Stimulated activated CD4-positive, alpha-beta T cell treated with anti-CD3 and anti-CD28 coated beads, Interleukin-15, amount 100 ng/mL, for 24 hours (primary cell): ENCODE results near the gene POLR2H.

Experiments
- DNase-seq: peaks from one replicate; pipeline ENCODE4 v3.0.0-alpha.2; 2020

The POLR2H gene

DNA sequence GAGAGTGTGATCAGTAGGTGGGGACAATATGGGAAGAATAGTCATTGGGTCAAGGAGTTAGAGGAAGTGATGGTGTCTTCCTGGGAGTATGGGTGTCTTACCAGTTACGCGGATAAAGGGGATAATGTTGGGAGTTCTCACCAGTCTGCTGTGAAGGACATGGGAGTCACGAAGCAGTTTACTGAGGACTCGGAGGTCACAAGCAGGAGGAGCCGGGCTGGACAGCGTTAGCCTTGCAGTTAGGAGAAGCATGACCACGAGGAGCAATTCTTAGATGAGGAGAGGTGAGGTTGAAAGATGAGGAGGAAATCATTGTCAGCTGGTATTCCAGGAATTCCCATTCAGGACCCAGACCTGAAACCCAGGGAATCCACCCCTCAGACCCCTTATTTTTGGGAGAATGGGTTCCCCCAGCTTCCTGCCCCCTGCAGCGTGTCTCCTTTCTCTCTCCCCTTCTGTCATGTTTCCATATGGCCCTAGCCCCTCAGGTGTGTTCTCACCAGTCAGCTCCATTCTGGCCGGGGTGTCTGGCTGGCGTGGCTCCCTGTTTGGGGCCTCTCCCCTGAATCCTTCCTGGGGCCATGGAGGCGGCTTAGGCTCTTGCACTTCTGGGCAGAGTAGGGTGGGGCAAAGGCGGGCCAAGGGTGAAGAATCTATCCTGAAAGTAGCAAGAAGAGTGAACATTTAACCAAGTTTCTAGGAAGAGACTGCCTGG is 14.4 kb downstream of the POLR2H start:
- DNase-seq = no peak

DNA sequence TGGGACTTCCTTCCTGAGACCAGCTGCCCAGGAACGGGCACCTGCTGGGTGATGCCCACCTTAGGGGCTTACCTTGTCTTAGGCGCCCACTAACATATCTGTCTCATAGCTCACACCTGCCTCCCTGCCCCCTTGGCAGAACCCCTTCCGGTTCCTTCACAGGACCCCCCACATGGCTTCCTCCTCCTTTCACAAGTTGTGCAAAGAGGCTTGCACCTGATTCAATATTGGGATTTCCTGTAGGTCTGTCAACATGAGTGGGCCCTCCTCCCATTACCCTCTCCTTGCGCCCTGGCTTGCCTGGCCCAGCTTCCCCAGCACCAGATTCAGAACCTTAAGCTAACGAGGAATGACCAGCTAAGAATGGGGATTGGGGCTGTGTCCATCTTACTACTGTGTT is 15.9 kb downstream of the POLR2H start:
- no peak for DNase-seq

DNA sequence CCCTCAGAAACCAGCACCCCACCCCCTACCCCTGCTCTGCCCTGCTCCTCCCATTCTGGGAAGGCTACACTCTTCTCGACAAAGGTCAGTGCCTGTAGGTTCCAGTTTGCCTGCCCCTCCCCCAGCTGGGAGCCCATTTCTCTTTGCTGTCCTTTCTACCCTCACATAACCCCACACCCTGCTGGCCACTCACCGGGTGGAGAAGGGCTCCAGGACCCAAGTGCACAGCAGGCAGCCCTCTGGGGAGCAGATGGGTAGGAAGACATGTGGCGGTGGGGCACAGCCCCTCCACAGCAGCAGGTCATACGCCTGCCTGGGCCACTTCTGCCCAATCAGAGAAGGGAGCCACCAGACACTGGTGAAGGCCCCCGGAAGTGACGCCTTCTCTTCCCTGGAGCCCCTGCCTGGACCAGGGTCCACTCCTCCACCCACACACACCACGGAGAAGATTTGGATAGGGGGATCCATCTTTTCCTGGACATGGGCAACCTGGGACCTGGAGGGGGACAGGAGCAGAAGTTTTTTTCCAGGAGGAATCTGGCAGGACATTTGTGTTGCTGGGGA is 16.5 kb downstream of the POLR2H start, which contains the start of gene THPO:
THPO (minus strand) TSS at position 326 of the 564 bp plus-strand sequence. CDS start 1,948 bp downstream, outside the sequence.
- DNase-seq = no peak

DNA sequence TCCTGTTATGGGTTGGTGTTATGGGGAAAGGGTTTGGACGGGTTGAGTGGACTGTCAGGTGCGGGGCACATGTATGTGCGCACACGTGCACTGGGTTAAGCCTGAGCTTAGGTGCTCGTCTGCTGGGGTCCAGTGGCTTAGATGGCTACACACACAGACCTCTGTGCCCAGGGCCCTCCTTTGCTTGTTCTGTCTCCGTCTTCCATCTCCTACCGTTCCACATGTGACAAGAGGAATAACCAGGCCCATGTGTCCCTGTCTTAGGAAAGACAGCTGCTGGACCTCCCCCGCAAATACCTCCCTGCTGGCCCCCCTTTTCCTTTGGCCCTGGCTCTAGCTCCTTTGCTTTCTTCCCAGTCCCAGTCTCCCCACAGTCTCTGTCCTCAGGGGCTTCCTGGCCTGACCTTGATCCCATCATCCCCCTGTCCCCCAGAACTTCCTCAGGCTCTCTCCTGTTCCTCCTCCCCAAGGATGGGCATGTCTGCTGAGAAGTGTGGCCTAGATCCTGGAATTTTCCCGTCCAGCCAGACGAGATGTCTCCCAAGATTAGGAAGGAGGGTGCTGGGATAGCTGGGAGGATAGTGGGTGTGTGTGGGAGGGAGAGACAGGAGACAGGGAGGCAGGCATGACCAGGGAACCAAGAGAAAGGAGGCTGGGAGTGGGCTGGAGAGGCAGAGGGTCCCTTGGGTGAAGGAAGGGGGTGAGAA is 17.3 kb downstream of the POLR2H start:
- DNase-seq = no peak

DNA sequence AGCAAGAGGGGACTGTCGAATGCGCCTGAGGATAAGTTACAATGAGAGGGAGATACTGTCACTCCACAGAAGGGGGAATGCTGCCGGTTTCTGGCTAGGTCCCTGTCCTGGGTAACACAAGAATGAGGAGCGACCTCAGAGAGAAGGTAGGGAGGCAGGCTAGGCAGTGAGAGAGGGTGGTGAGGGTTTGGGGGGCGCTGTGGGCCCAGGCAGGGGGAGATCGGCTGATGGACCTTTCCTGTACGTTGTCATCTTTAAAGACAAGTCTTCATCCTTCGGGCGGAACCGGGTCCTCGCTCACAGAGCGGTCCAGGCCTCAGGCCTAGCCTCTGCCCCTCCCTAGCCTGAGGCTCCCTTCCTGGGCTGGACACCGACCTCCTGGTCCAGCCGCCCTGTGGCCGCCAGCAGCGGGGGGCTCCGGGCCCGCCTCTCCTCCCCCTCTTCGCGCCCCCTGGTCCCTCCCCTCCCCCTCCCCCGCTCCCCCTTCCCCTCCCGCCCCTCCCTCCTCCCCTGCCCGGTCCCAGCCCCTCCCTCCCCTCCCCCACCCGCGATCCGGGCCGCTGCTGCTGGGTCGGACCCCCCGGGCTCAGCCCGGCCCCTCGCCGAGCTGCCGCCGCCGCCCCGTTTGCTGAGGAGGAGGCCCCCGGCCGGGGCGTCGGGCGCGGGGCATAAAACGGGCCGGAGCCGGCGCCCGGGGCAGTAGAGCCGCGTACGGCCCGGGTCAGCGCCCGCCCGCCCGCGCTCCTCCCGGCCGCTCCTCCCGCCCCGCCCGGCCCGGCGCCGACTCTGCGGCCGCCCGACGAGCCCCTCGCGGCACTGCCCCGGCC is 18.1 kb downstream of the POLR2H start, which contains the start of gene CHRD:
CHRD (plus strand) TSS at position 697 of the 827 bp plus-strand sequence. CDS start 265 bp downstream, outside the sequence.
- DNase-seq = no peak

DNA sequence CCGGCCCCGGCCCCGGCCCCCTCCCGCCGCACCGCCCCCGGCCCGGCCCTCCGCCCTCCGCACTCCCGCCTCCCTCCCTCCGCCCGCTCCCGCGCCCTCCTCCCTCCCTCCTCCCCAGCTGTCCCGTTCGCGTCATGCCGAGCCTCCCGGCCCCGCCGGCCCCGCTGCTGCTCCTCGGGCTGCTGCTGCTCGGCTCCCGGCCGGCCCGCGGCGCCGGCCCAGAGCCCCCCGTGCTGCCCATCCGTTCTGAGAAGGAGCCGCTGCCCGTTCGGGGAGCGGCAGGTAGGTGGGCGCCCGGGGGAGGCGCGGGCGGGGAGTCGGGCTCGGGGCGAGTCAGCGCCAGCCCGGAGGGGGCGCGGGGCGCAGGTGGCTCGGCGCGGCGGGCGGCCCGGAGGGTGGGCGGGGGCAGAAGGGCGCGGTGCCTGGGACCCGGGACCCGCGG is 18.7 kb downstream of the POLR2H start:
- DNase-seq = peak; percentile 59

DNA sequence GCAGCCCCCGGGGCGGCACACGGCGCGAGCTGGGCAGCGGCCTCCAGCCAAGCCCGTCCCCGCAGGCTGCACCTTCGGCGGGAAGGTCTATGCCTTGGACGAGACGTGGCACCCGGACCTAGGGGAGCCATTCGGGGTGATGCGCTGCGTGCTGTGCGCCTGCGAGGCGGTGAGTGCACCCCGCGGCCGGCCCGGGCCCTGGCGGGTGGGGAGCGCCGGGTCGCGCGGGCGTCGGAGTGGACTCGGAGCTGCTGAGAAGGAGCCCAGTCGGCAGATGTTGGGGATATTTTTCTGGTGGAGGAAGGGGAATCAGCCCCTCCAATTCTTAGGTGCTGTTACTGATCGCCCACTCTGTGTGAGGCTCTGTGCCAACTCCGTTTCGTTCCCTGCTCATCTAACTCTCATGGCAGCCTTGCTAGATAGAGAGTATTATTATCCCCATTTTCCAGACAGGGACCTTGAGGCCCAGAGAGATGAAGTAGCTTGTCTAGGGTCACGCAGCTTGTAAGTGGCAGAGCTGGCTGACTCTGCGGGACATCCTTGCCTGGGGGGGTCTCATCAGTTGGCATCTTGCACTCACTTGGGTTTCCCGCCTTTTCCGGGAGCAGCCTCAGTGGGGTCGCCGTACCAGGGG is 19.2 kb downstream of the POLR2H start:
- DNase-seq = peak; percentile 33

DNA sequence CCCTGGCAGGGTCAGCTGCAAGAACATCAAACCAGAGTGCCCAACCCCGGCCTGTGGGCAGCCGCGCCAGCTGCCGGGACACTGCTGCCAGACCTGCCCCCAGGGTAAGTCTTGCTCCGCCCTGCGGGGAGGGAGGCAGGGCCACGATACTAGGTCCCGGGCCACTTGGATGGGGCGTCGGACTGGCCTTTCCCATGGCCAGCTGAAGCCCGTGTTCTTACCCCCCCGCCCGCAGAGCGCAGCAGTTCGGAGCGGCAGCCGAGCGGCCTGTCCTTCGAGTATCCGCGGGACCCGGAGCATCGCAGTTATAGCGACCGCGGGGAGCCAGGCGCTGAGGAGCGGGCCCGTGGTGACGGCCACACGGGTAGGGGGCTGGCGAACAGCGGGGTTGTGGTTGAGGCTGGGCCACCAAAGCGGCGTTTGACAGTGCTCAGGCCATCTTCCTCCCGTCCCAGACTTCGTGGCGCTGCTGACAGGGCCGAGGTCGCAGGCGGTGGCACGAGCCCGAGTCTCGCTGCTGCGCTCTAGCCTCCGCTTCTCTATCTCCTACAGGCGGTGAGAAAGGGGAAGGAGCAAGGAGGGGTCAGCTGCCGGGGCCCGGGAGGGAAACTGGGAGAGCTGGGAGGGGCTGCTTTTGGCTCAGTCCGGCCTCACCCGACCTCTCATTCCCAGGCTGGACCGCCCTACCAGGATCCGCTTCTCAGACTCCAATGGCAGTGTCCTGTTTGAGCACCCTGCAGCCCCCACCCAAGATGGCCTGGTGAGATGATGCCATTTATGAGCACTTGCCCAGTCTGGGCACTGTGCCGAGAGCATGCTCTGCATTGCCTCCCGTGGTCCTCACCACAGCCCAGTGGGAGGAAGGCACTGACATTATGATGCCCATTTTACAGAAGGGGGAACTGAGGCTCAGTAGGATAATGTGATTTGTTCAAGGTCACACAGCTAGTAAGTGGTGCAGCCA is 20.0 kb downstream of the POLR2H start:
- DNase-seq = peak; percentile 29

DNA sequence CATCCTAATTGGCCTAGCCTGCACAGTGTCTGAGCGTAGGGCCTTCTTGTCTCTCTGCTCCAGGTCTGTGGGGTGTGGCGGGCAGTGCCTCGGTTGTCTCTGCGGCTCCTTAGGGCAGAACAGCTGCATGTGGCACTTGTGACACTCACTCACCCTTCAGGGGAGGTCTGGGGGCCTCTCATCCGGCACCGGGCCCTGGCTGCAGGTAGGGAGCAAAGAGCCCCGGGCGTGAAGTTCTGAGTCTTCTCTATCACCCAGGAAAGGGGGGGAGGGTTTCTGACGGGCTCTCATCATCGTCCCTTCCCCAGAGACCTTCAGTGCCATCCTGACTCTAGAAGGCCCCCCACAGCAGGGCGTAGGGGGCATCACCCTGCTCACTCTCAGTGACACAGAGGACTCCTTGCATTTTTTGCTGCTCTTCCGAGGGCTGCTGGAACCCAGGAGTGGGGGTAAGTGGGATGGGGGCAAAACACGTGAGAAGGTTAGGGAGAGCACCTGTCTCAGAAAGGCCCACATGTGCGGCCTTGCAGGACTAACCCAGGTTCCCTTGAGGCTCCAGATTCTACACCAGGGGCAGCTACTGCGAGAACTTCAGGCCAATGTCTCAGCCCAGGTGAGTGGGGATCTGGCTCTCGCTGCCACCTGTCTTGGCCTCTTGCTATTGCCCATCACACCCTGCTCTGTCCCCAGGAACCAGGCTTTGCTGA is 21.0 kb downstream of the POLR2H start:
- DNase-seq = no peak

DNA sequence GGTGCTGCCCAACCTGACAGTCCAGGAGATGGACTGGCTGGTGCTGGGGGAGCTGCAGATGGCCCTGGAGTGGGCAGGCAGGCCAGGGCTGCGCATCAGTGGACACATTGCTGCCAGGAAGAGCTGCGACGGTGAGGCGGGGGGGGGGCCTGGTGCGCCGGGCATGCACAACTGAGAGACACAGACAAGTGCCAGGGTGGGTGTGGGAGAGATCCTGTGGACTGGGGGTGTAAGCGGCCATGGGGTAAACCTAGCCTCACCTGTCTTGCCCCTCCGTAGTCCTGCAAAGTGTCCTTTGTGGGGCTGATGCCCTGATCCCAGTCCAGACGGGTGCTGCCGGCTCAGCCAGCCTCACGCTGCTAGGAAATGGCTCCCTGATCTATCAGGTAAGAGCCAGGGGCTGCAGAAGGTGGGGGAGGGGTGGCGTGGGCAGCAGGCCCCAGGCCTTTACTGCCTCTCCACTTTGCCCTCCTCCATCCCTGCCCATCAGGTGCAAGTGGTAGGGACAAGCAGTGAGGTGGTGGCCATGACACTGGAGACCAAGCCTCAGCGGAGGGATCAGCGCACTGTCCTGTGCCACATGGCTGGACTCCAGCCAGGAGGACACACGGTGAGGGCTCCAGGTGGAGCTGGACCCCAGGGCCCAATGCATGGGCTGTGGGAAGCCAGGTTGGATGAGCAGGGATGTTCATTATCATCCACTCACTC is 21.7 kb downstream of the POLR2H start:
- DNase-seq = no peak

DNA sequence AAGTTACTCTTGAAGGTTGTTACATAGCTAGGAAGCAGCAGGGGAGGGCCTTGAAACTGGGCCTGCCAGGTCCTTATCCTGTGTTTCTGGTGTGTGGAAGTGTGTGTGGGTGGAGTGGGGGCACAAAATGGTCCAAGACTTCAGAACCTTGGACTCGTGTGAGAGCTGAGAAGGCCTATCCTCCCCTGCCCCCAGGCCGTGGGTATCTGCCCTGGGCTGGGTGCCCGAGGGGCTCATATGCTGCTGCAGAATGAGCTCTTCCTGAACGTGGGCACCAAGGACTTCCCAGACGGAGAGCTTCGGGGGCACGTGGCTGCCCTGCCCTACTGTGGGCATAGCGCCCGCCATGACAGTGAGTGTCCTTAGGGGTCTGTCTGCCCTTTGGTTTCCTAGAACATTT is 22.8 kb downstream of the POLR2H start:
- no peak for DNase-seq

DNA sequence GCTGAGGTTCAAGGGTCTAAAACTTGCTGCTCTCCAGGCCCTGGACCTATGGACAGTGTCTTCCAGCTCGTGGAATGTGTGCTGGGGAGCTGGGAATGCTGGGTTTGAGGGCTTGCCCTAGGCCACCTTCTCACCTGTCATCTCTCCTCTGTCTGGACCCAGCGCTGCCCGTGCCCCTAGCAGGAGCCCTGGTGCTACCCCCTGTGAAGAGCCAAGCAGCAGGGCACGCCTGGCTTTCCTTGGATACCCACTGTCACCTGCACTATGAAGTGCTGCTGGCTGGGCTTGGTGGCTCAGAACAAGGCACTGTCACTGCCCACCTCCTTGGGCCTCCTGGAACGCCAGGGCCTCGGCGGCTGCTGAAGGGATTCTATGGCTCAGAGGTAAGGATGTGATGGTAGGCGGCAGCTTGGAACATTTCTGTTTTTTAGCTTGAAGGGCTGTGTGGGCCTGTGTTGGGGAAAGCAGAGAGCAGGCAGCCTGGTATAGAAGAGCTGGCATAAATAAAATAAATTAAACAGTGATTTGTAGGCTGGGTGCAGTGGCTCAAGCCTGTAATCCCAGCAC is 23.4 kb downstream of the POLR2H start:
- no peak for DNase-seq

DNA sequence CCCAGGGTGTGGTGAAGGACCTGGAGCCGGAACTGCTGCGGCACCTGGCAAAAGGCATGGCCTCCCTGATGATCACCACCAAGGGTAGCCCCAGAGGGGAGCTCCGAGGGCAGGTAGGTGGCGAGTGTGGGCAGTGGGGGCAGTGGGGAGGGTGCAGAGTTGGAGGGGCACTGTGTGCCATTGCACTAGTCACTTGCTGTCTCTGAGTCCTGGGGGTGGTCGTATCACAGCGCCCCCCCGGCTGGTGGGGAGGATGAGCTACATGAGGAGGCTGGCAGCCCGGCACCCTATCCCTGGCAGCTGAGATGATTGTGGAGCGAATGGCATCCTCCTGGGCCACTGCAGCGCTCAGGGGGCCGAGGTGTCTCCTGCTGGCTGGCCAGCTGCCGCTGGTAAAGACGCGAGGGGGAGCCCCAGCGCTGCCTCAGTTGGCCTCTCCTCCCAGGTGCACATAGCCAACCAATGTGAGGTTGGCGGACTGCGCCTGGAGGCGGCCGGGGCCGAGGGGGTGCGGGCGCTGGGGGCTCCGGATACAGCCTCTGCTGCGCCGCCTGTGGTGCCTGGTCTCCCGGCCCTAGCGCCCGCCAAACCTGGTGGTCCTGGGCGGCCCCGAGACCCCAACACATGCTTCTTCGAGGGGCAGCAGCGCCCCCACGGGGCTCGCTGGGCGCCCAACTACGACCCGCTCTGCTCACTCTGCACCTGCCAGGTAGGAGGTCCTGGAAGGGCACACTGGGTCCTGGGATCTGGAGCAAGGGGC is 24.7 kb downstream of the POLR2H start:
- DNase-seq = no peak

DNA sequence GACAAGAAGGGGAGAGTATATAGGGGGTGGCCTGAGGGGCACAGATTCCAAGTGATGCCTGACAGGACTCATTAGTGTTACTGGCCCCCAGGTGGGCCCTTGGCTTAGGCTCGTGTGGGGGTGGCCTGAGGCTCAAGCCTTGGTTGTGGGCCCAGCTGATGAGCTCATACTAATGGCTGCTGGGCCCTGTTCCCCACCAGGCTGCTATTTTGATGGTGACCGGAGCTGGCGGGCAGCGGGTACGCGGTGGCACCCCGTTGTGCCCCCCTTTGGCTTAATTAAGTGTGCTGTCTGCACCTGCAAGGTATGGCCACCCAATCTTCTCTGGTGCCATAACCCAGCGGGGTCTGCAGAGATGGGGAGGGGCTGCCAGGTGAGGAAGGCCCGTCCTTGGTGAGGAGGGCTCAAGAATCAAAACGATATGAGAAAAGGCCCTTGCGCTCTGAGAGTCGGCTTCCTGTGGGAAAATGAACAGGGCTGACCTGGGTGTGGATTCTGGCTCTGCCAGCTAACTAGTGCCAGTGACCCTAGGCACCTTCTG is 25.7 kb downstream of the POLR2H start:
- no peak for DNase-seq

DNA sequence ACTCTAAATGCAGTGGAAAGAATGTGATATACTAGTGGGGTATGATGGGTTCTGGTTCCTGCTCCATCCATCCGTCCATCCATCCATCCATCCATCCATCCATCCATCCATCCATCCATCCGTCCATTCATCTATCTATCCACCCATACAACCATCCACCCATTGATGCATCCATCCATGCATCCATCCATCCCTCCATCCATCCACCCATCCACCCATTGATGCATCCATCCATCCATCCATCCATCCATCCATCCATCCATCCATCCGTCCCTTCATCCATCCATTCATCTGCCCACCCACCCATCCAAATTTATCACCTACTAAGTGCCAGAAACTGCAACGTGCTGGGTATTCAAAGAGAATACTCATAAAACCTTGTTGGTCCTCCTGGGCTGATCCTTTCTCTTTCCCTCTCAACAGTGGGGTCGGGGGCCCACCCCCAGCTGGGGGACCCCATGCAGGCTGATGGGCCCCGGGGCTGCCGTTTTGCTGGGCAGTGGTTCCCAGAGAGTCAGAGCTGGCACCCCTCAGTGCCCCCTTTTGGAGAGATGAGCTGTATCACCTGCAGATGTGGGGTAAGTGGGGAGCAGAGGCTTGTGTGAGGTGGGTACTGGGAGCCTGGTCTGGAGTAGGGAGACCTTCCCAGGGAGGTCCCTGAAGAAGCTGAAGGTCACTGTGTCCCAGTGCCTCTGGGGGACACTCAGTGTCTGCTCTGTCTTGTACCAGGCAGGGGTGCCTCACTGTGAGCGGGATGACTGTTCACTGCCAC is 26.8 kb downstream of the POLR2H start:
- no peak for DNase-seq

DNA sequence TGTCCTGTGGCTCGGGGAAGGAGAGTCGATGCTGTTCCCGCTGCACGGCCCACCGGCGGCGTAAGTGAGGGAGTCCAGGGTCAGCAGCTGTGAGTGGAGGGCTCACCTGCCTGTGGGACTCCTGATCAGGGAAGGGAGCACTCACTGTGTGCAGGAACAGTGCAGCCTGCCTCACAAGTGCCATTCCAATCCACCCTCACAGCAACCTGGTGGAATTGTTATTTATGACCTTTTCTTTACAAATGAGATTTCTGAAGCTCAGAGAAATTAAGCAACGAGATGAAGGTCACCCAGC is 27.4 kb downstream of the POLR2H start:
- no peak for DNase-seq

DNA sequence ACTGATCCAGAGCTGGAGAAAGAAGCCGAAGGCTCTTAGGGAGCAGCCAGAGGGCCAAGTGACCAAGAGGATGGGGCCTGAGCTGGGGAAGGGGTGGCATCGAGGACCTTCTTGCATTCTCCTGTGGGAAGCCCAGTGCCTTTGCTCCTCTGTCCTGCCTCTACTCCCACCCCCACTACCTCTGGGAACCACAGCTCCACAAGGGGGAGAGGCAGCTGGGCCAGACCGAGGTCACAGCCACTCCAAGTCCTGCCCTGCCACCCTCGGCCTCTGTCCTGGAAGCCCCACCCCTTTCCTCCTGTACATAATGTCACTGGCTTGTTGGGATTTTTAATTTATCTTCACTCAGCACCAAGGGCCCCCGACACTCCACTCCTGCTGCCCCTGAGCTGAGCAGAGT is 27.9 kb downstream of the POLR2H start:
- DNase-seq = no peak
